GM21576 (cell line): ENCODE data around the gene VIPR2.
"Not testable (repeated sequence)": the region's sequence is repeated elsewhere in the genome, so short reads cannot be mapped to it uniquely, and the experiment has no call there.

ENCODE experiments used
- ATAC-seq: cut with Tn5 transposase; IDR thresholded peaks from one replicate; pipeline ENCODE4 v1.9.1; 2021; ENCODE audit warnings: mild to moderate bottlenecking, moderate library complexity; ENCODE audit not compliant: unreplicated experiment

Gene VIPR2

DNA sequence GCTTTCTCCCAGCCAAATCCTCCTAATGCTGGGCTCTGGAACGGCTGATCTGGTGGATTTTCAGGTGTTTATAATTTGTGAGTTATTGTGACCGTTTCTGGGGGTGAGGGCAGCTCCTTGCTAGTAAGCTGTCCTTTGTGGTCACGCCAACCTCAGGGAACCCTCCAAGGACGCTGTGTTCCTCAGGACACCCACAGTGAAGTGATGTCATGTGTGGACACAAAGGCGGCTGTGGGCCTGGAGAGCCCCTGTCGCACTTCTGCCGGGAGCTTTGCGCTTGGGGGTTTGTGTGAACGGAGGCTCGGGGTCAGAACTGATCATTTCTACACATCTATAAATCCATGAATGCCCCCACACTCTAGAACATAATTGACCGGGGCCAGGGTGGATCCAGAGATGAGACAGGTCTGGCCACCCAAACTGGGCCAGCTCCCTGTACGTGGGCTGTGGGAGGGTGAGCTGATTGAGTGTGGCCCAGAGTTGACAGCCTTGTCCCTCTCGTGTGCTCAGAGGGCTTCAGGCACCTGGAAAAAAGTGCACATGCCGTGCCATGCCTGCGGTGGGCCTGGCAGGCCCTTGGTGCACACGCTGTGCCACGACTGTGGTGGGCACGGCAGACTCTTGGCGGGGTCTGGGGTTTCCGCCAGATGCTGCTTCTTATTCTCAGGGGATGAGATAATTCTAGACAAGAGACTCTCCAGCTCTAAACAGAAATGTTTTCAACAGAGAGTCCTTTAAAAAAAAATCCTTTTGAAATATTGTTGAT lies 130.2 kb downstream of the VIPR2 start:
- no peak for ATAC-seq

DNA sequence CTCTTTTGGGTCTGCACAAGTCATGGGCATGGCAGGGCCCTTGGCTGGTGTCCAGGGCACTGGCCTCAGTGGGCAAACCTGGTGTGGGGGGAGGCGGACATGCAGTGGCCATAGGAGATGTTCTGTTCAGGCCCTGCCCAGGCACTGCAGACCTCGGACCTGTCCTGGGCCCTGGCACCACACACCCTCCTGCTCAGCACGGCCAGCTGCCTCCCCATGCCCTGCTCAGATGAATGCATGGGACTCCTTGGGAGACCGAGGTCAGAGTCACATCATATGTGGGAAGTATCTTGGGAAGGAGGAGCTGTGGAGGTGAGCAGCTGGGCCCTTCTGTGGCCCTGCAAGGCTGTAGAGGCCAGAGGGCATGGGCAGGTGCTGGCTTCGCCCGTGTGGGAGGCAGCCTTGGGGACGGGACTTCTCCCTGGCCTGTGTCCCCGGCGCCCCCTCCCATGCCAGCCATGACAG lies 130.8 kb downstream of the VIPR2 start:
- no peak for ATAC-seq

DNA sequence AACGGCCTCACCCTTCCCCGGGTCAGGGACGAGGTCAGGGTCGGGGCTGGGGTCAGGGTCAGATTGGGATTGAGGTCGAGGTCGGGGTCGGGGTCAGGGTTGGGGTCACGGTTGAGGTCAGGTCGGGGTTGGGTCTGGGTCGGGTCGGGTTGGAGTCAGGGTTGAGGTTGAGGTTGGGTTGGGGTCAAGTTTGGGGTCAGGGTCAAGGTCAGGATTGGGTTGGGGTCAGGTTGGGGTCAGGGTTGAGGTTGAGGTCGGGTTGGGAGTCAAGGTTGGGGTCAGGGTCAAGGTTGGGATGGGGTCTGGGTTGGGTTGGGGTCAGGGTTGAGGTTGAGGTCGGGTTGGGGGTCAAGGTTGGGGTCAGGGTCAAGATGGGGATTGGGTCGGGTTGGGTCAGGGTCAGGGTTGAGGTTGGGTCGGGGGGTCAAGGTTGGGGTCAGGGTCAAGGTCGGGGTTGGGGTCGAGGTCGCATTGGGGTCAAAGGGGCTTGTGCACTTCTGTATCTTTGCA lies 131.4 kb downstream of the VIPR2 start:
- ATAC-seq: no peak

DNA sequence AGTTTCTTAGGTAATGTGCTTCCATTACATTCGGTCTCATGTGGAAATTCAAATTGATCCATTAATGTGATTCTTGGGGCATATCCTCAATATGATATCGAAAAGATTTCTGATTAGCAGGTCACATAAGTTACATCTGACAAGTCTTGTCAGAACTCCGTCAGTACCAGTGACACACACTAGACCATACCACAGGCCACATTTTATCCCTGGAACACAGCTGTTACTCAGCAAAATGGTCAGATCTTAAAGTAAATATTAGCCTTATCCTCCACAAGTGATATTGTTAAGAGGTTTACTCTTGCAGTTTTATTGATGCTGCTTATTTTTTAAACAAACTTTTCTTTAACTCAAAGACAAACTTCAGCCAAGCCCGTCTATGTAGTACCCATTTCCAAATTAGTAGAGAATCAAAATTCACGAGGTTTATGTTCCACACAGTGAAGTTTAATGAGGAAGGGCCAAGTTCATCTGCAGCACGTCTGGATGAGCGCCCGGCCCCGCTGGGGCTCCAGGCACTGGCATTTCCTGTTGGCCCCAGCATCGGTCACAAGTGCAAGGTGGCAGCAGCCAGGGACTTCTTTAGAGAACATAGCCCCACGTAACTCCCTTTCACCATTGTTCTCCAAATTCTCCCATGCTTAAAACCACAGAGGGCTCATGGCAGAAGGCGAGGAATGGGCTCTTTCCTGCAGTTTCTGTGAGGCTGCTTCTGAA lies 132.2 kb downstream of the VIPR2 start:
- ATAC-seq: no peak

DNA sequence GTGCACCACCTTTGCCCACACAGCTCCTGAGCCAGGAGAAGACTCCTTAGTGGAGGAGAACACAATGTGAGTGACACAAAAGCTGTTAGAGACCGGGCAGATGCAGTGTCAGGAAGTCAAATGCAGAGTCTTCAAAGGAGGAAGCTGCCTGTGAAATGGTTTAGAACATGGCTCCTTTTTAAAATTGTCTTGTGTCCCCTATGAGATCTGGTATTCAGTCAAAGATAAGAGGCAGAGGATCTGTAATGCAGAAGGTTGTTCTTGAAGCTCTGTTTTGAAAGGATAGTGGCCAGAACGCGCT lies 133.0 kb downstream of the VIPR2 start:
- ATAC-seq: no peak

DNA sequence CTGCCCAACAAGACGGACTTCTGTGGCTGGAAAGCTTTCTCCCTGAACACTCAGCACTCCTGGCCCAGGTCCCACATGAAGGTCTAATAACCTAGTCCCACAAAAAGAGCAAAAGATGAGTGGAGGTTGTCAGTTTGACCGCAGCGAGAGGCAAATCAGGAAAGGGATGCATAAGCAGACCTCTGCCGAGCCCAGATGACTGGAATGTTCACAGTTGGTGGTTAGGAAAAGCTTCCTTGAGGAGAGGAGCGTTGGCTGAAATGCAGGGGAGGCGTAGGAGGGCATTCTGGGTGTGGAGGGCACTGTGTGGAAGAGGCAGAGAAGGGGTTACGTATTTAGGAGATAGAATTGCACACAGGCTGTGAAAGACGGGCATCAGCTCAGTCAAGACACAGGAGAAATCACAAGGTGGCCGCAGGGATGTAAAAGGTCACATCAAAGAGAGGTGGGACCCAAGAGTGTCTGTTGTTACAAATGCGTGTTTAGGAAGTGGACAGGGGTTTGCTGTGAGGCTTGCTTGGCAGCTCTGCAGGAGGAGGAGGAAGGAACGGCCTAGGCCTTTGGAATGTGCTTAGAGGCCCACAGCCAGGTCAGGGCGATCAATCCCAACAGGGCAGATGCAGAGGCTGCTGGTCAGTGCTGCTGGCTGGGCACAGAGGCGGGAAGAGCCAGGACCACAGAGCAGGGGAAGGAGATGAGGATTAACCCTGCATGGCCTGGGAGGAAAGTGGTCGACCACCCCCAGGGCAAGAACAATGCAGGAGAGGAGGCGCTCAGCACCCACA lies 133.5 kb downstream of the VIPR2 start:
- no peak for ATAC-seq

DNA sequence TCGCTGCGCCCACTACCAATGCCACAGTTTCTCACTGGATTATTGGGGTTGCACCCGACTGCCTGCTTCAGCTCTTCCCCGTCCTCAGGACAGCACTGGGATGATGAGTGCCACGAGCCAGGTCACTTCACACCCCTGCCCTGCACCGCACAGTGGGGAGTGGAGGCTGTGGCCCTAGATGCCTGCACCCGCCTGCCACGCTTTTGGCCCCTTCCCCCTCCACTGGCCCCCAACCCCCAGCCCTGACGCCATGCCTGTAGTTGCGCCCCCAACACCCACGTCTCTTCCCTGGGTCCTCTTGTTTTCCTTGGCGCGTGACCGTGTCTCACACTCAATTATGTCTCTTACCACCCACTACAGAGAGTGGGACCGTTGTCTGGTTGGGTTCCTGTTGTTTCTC lies 134.3 kb downstream of the VIPR2 start:
- no peak for ATAC-seq

DNA sequence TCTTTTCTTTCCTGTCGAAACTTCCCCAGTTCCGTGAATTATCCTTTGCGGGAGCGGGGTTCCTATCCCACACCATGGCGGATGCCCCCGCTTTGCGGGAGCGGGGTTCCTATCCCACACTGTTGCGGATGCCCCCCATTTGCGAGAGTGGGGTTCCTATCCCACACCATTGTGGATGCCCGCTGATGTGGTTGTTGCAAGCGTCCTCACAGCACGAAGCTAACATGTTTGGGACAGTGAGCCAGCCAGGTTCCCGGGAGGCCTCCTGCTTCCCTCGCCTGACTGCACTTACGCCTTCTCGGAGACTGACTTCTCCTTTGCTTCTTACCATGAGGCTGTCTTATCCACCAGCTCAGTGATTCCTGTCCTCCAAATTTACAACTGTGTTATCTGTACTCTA lies 134.7 kb downstream of the VIPR2 start:
- no peak for ATAC-seq

DNA sequence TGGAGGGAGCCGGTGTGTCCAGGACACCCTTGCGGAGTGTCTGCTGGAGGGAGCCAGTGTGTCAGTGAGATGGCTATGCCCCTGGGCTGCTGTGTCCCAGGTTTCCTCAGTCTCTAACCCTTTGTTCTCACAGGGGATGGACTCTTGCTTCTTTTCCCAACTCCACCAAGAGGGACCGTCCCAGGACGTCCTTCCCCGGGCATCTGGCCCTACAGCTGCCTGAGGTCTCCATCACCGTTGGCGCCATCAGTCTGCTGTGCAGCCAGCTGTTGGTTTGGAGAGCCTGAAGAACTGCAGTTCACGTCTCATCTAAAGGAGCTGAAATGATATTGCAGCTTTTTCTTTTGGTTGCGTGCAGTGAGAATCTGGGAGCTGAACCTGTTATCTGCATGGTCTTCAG lies 136.2 kb downstream of the VIPR2 start:
- no peak for ATAC-seq

DNA sequence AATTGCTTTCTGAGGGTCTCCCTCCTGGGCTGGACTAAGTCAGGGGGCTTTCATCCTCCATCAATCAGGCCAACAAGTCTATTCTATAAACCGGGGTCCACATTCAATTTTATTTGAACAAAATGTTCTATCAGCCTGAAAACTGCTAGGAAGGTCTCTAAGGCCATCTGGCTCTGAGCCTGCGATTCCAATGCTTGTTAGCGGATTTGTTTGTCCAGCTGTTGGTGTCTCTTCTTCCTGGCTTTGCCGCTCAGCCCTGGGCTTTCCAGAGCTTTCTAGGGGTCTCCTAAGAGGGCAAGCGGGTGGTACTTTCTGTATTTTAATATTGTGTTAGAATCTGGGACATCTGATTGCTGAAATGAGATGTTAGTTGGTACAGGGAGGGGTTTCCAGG lies 136.7 kb downstream of the VIPR2 start:
- no peak for ATAC-seq

DNA sequence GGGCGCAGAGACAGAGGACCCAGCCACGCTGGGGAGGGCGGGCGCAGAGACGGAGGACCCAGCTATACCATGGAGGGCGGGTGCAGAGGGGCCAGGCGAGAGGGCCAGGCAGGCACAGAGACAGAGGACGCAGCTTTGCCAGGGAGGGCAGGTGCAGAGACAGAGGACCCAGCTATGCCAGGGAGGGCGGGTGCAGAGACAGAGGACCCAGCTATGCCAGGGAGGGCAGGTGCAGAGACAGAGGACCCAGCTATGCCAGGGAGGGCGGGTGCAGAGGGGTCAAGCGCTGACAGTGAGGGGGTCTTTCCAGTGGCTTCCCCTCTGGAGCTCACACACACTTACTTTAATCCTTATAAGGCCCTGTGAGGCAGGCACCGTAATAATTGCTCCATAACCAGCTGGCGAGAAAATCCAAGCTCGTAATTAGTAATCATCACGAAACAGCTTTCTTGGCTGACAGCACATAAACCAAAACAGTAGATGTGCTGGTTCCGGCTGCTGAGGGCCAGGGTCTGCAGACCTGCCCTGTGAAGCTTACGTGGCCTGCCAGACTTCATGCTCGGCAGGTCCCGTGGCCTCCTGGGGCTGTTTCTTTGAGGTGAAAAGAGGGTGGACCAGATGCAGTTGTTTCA lies 137.2 kb downstream of the VIPR2 start:
- ATAC-seq: no peak

DNA sequence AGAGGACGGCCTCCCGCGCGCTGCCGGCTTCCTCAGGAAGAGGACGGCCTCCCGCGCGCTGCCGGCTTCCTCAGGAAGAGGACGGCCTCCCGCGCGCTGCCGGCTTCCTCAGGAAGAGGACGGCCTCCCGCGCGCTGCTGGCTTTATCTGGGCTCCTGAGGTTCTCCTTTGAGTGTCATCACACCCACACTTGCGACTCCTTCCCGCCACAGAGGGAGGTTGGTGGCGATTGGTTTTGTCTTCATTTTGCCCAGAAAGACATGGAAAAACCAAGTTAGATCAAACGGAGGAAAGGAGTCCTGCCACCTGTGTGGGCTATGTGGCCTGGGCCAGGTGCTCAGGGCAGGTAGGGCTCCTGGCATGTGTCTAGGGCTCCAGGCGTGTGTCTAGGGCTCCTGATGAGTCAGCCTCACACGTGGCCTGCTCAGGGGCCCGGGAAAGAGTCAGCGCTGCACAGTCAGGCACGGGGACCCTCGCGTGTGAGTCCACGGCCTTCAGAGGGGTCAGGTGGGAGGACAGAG lies 138.0 kb downstream of the VIPR2 start:
- no peak for ATAC-seq

DNA sequence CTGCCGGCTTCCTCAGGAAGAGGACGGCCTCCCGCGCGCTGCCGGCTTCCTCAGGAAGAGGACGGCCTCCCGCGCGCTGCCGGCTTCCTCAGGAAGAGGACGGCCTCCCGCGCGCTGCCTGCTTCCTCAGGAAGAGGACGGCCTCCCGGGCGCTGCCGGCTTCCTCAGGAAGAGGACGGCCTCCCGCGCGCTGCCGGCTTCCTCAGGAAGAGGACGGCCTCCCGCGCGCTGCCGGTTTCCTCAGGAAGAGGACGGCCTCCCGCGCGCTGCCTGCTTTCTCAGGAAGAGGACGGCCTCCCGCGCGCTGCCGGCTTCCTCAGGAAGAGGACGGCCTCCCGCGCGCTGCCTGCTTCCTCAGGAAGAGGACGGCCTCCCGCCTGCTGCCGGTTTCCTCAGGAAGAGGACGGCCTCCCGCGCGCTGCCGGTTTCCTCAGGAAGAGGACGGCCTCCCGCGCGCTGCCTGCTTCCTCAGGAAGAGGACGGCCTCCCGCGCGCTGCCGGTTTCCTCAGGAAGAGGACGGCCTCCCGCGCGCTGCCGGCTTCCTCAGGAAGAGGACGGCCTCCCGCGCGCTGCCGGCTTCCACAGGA lies 138.6 kb downstream of the VIPR2 start:
- ATAC-seq: not testable (repeated sequence)

DNA sequence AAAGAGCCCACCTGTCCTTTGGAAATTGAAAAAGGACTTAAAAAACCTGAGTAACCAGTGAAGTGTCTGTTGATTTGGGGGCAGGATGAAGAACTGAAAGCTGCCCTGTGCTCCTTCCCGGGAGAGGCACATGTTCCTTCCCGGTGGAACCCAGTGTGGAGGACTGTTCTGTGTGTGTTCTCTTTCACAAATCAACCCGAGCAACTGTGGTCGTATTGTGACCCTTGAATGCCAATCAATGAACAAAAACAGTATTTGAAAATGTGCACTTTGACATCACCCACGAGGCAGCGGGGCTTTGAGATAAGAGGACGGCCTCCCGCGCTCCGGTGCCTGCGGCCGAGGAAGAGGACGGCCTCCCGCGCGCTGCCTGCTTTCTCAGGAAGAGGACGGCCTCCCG lies 139.0 kb downstream of the VIPR2 start:
- ATAC-seq: no peak

DNA sequence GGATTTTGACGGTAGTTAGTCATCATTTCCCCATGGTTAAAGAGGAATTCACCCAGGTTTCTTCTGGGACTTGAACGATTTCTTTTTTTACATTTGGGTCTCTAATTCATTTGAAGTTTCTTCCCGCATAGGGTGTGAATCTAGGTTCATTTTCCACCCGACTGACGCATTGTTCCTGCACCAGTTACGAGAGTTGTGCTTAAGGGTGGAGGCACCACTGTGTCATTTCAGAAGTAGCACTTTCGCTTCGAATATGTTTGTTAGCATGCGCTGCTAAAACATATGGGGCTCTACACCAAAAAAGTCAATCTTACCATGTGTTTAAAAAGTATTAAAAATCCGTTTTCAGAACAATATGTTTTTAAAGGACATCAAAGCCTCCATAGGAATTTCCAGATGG lies 140.3 kb downstream of the VIPR2 start:
- no peak for ATAC-seq

DNA sequence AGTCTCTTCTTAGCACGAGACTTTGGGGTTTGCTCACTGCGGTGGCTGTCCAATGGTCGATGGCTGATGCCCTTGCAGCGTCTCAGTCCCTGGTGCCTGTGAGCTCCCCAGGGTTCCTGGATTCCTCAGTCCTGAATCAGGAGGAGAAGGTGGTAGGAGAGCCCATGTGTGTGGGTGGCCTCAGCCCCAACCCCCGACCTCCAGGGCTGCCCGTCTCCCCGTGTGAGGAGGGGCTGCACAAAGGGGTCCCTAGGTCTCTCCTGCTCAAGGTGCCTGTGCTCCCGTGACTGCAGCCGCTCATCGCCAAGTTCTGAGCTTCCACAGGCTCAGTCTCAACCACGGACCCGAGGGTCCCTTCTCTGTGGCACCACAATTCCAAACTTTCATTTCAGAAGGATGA lies 142.9 kb downstream of the VIPR2 start:
- ATAC-seq: no peak

DNA sequence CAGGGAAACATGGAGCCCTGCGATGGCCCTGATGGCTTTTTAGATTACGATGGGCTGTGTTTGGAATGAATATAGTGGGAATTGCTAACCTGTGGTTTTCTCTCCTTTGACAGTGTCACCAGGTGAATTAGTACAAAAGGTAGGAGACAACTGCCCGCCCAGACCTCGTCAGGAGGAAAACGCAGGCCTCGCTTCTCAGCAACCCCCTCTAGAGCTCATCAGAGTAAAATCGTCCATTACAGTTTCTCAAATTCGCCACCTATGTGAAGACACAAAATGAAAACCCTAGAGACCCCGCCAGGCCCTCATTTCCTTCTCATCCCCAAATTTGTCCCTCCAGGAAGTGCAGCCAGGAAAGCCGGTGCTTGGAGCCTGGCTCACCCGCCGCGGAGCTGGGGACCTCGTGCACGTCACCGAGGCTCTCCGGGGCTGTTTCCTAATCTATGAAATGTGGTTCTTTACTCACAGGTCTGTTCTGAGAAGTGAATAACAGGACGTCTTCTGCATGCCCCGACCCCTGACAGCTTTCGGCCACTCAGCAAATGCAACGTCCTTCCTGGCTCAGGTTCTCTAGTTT lies 143.7 kb downstream of the VIPR2 start:
- no peak for ATAC-seq

DNA sequence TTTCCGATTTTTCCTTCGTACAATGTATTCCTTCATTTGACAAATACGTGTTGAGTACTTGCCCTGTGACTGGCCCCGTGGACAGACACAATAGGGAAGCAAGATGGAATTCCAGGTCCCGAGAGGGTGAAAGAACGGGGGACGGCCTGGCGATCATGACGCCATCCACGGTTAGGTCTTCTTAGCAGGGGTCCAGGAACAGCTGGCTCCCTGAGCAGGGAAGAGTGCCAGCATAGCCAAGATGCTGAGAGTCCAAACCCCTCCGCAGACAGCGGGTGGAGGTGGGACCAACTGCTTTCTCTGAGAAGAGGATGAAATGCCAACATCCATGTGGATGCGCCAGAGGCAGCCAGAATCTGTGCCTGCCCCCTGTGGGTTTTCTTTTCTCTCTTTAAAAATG lies 144.6 kb downstream of the VIPR2 start:
- no peak for ATAC-seq

DNA sequence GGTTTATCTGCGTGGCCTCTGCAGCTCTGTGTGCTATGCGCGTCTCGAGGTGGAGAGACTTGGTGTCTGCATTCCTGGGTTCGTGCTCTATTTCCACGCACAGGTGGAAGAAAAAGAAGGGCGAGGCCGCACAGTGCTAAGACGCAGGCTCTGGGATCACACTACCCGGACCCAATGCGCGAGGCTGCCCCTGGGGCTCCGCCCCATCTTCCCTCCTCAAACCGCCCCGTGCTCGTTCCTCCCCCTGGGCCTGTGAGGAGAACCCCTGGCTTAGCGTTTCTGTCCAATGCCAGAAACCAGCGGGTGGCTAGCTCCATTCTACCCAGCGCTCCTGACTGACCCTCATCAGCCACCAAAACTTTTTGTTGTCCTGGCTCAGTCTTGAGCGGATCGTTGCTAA lies 145.2 kb downstream of the VIPR2 start:
- no peak for ATAC-seq

DNA sequence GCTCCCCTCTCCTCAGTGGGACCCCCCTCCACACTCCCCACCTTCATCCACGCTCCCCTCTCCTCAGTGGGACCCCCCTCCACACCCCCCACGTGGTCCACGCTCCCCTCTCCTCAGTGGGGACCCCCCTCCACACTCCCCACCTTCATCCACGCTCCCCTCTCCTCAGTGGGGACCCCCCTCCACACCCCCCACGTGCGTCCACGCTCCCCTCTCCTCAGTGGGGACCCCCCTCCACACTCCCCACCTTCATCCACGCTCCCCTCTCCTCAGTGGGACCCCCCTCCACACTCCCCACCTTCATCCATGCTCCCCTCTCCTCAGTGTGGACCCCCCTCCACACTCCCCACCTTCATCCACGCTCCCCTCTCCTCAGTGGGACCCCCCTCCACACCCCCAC lies 146.4 kb downstream of the VIPR2 start:
- not testable (repeated sequence) for ATAC-seq
